Activated CD4-positive, alpha-beta T cell treated with anti-CD3 and anti-CD28 coated beads, Interleukin-2, amount 10 ng/mL, durations not matched to agents 24 days and 14 days (primary cell): ENCODE measurements around the gene FAM120B. TPM values are rescaled to one million over a fixed set of nuclear protein-coding genes. Genes with fewer than 3 reads are reported as not detected.

Experiments
- DNase-seq: peaks from one replicate; pipeline ENCODE4 v3.0.0; 2022
- H3K27ac Mint-ChIP-seq: one replicate; pipeline ENCODE4 v1.8.0; 2022; ENCODE audit warnings: mild to moderate bottlenecking, mixed read lengths
- H3K27me3 Mint-ChIP-seq: one replicate; pipeline ENCODE4 v1.8.0; 2022; ENCODE audit warnings: mixed read lengths
- H3K36me3 Mint-ChIP-seq: one replicate; pipeline ENCODE4 v1.8.0; 2022; ENCODE audit warnings: low read depth, mild to moderate bottlenecking, mixed read lengths
- H3K4me1 Mint-ChIP-seq: one replicate; pipeline ENCODE4 v1.8.0; 2021; ENCODE audit warnings: mixed read lengths
- H3K4me3 Mint-ChIP-seq: one replicate; pipeline ENCODE4 v1.8.0; 2022; ENCODE audit warnings: mild to moderate bottlenecking, moderate library complexity, mixed read lengths
- H3K9me3 Mint-ChIP-seq: one replicate; pipeline ENCODE4 v1.8.0; 2021; ENCODE audit warnings: mixed read lengths
- intact Hi-C: fragments of 100-400 bp; cut with micrococcal nuclease; formaldehyde crosslinking; loops from one replicate; pipeline ENCODE4 v1.15.1; 2023
- total RNA-seq: library from RNA; stranded (reverse); gene quantifications from 2 replicates; pipeline ENCODE4 v1.2.3, GENCODE V29; 2022

The FAM120B gene
- total RNA-seq, 1 donor from 2014 or later: 19.3 TPM

DNA sequence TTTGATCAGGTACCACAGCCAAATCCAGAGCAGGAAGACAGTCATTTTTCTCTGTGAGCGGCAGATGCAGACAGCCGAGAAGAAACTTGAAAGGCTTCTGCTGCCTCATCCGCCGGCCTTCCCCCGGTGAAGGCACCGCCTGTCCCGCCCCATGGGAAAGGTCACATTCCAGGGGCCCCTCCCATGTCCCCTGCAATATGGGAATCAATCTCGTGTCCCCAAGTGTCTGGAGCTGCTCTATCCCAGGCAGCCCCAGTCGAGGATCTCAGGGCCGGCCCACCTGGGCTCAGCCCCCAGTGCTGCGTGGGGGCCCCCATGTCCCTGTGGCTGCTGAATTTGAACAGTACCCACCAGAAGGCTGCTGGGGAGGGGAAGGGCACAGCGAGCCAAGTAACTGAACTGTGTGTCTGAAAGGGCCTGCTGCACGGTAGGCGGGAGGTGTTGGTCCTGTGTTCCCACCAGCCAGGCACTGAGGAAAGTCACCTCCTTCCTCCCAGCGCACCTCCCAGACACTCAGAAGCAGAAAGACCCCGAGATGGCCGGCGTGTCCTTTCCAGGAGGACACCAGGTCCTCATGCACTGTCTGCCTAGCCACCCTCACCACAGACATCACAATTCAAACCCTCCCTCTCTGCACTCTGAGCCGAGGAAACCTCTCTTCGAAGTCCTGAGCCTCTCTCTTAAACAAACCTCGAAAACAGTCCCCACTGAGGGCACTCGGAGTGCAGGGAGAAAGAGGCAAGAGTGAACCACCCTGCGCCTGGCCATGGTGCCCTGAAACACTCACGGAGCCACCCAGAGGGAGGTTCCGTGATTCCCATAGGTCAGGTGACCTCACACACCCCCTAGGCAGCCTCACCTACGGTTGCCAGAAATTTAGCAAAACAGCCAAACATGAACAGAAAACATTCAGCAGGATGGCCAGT lies 147.3 kb downstream of the FAM120B start:
- Mint-ChIP-seq H3K27ac (no peak overlapping the region), H3K36me3 (no peaks in the 10 kb centered on the region), H3K4me3 (no peak overlapping the region), H3K27me3 (no peaks in the 10 kb centered on the region), H3K9me3 (no peaks in the 10 kb centered on the region), H3K4me1 (peaks cover 3% of the 10 kb centered on the region)
- intact Hi-C loops: no loop called here
- no peak for DNase-seq

DNA sequence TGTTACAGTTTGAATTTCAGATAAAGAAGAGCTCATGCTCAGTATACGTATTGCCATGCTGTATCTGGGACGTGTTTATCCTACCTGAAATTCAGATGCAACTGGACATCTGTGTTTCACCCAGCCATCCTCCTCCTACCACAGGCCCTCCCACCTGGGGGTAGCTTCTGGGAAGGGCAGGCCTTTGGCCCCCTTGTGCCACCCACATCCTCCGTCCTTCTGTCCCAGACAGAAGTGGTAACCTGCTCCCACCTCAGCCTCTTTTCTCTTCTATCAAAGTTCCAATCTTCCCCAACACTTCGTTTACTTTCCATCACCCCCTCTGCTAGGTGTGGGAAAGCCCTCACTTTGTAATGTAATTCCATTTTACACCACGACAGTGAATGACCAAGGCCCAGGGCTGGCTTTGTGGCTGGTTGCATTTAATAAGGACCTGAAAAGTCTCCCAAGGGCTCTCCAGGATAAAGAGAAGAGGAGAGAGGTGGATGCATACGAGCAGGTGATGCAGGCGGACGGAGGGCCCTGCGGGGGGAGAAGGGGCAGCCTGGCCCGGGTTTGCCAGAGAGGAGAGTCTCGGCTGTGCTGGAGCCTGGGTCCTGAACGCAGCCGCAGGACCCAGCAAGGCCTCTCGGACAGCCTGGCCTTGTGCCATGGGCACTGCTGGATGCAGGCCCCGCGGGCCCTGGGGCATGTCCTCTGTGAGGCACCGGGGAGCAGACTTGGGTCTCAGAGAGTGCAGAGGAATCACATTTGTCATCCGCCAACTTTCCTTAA lies 148.1 kb downstream of the FAM120B start:
- H3K36me3 Mint-ChIP-seq: no peaks in the 10 kb centered on the region
- intact Hi-C loops: no loop called here
- peaks cover 7% of the 10 kb centered on the region for H3K4me1 Mint-ChIP-seq
- H3K4me3 Mint-ChIP-seq: no peak overlapping the region
- H3K9me3 Mint-ChIP-seq: no peaks in the 10 kb centered on the region
- DNase-seq: no peak
- H3K27me3 Mint-ChIP-seq: no peaks in the 10 kb centered on the region
- H3K27ac Mint-ChIP-seq: no peak overlapping the region

DNA sequence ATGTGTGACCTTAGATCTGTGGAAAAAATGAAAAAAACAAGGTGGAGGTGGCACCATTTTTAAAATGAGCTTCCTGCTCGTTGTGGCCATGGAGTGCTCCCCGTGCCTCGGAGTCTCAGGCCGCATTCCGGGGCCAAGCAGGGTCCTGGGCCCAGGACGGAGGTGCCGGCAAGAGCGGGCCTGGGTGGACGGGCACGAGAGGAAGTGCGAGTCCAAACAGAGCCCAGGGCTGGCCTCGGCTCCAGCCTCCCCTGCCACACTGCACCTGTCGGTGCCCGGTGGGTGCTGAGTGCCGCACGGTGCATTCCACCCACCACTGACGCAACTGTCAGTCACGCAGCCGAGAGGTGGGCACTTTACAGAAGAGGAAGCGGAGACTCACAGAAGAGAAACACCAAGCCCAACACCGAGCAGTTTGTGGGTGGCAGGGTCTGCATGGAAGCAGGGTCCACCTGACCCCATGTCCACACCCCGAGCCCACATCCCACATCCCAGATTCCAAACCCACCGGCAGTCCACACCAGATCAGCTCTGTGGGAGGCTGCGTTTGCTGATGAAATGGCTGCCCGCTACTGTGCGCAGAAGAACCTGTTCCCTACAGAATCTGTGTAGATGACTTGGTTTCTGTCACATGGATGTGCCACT lies 148.9 kb downstream of the FAM120B start:
- no peaks in the 10 kb centered on the region for H3K36me3 Mint-ChIP-seq
- no peak overlapping the region for H3K27ac Mint-ChIP-seq
- no peak for DNase-seq
- intact Hi-C loops: no loop called here
- no peak overlapping the region for H3K4me3 Mint-ChIP-seq
- peaks cover 9% of the 10 kb centered on the region for H3K4me1 Mint-ChIP-seq
- no peaks in the 10 kb centered on the region for H3K27me3 Mint-ChIP-seq
- no peaks in the 10 kb centered on the region for H3K9me3 Mint-ChIP-seq

GRCh38 chr6:170456334-170456733 lies 149.8 kb downstream of the FAM120B start:
- H3K9me3 Mint-ChIP-seq: no peaks in the 10 kb centered on the region
- H3K27me3 Mint-ChIP-seq: peaks cover 1% of the 10 kb centered on the region

More at GRCh38 chr6:170456334-170456733, 149.8 kb downstream of the FAM120B start:
- no peaks in the 10 kb centered on the region for H3K36me3 Mint-ChIP-seq
- H3K4me1 Mint-ChIP-seq: peaks cover 9% of the 10 kb centered on the region
- no peak for DNase-seq
- no peak overlapping the region for H3K27ac Mint-ChIP-seq
- intact Hi-C loops: no loop called here
- H3K4me3 Mint-ChIP-seq: no peak overlapping the region

Other genes starting within 250 kb of the FAM120B start
- 0.17 TPM in 1 of 2 replicates, not detected in the other for gene DLL1, start 15.7 kb upstream of the FAM120B start, total RNA-seq
- gene PSMB1, start 246.5 kb downstream of the FAM120B start, total RNA-seq: 288 TPM in 2 replicates
- 28.4 and 29.2 TPM in 2 replicates for gene TBP, start 247.6 kb downstream of the FAM120B start, total RNA-seq